NAMALWA (cell line): Measurements from ENCODE around the gene FIGNL1.

Experiments used
- DNase-seq: peaks from one replicate; pipeline ENCODE4 v3.0.0-alpha.2; 2015; ENCODE audit warnings: low spot score

Gene FIGNL1

DNA sequence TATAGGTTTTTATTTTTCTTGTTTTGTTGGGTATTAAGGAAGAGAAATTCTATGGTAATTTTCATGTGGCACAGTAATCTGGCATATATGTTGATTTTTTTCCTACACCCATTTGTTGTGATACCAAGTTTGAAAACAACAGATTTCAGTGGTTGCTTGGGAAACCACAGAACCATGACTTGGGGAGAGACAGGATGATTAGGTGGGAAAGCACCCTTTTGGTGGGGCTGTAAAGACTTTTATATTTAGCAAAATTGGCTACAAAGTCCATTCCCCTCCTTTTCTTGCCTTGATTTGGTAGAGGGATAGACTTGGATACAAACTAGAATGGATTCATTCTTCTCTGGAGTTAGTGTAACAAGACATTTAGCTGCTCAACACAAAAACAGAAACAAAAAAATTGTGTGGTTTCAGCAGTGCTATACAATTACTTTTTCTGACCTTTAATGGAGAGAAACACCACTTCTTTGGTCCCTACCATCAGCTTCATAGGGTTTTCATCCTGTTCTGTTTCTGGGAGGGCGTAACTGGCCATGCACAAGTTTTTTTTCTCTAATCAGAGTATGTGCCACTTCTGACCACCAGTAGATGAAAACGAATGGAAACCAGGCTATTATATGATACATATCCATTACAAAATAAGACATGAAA, 52.7 kb downstream of the FIGNL1 start:
- no peak for DNase-seq

DNA sequence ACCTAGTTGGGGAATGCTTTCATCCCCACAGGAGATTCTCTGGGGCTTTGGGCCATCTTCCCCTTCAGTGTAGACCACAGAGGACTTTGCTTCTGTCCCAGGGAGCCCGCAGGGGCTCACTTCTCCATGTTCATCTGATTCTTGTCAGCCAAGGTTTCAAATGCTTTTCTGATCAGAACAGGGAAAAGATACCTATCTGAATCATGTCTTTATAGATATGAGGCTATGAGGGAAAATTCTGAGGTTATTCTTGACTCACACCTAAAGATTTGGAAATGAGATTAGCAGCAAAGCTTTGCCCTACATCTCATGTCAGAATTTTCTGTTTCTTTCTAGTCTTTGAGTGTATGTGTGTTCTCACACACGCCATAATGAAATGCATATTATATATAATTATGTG, 53.3 kb downstream of the FIGNL1 start:
- DNase-seq, result no peak

DNA sequence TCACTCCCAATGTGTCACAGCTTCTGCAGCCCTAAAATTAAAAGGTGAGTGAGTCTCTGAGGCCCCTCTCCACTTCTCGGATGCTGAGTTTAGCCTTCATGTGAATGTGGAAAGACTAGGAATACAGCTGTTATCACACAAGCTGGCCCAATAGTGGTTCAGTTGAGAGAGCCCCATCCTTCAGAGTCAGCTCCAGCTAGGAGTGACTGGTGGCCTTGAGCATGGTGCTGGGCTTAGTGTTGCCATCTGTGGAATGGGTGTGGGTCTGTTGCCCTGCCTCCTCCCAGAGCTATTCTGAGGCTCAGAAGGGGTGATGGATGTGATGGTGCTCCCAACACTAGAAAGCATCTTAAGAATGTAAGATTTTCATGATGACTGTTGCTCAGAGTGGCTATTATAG, 55.8 kb downstream of the FIGNL1 start:
- no peak for DNase-seq
